HepG2 (cell line): ENCODE data around the gene POLR1G.
"Not testable (repeated sequence)": the region's sequence is repeated elsewhere in the genome, so short reads cannot be mapped to it uniquely, and the experiment has no call there.

Experiments used
- CEBPG ChIP-seq: IDR thresholded peaks from 2 replicates; pipeline ENCODE4 v1.6.1; 2016
- CENPX ChIP-seq: sonication (generic); formaldehyde crosslinking; IDR thresholded peaks from 2 replicates; pipeline ENCODE4 v1.9.0; 2021; ENCODE audit warnings: mild to moderate bottlenecking, missing genetic modification reagents, moderate library complexity
- EP300 ChIP-seq, 3 experiments: sonication (generic) in 1 of 3; formaldehyde crosslinking in 1 of 3; IDR thresholded peaks; 2 replicates each; pipeline versions ENCODE4 v1.5.1 to v1.6.1; 2011 to 2020; ENCODE audit warnings: low read depth in 2 of 3, low read length in 2 of 3, borderline replicate concordance in 1 of 3, improper control_type of control experiment in 1 of 3, mild to moderate bottlenecking in 1 of 3, missing genetic modification reagents in 1 of 3, moderate library complexity in 1 of 3
- NFRKB ChIP-seq: fragments of 450-650 bp; IDR thresholded peaks from 2 replicates; pipeline ENCODE4 v1.6.1; 2017
- SP1 ChIP-seq, 2 experiments: fragments of 450-650 bp in 1 of 2; sonication (generic) in 1 of 2; formaldehyde crosslinking in 1 of 2; IDR thresholded peaks; 2 replicates each; pipeline versions ENCODE4 v1.4.0 to v1.6.1; 2016 to 2020; ENCODE audit warnings: missing genetic modification reagents in 1 of 2
- SUZ12 ChIP-seq: fragments of 150-350 bp; IDR thresholded peaks from 2 replicates; pipeline ENCODE4 v1.6.1; 2014; ENCODE audit warnings: low read depth, low read length
- ZNF558 ChIP-seq: sonication (generic); formaldehyde crosslinking; IDR thresholded peaks from 2 replicates; pipeline ENCODE4 v1.9.0; 2022; ENCODE audit warnings: mild to moderate bottlenecking, missing genetic modification reagents, borderline replicate concordance
- ZZZ3 ChIP-seq: sonication (generic); formaldehyde crosslinking; IDR thresholded peaks from 2 replicates; pipeline ENCODE4 v1.4.0; 2020; ENCODE audit warnings: missing genetic modification reagents, mild to moderate bottlenecking, borderline replicate concordance

DNA sequence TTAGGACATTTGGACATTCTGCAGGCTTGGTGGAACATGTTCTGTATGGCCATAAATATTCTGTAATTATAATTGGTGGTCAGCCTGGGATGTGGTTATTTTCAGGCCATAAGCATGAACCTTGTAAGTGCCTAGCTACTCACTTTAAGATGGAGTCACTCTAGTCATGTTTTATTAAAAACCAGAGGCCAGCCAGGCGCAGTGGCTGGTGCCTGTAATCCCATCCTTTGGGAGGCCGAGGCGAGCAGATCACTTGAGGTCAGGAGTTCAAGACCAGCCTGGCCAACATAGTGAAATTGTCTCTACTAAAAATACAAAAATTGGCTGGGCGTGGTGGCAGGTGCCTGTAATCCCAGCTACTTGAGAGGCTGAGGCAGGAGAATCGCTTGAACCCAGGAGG lies 1.1 kb downstream of the POLR1G start:
- TF ChIP-seq SUZ12; ZZZ3 (CRISPR knock-in tag); EP300 (IDR thresholded peaks at IDR 0.05; ENCODE audit: low read depth in 2 of 2, low read length in 2 of 2); EP300 (CRISPR knock-in tag; IDR thresholded peaks at IDR 0.05; ENCODE audit: borderline replicate concordance); SP1 (IDR thresholded peaks at IDR 0.05); SP1 (CRISPR knock-in tag; IDR thresholded peaks at IDR 0.05); ZNF558; CENPX (CRISPR knock-in tag); CEBPG (CRISPR knock-in tag); NFRKB: not testable (repeated sequence)
